ENCODE data around the gene TYMP.

TYMP gene

GRCh38 chr22:50529897-50530579, at the start of gene TYMP:
TSS of gene TYMP (minus strand) at chr22:50530012. CDS start at chr22:50529709, 303 bp downstream.
- H3K4me3 ChIP-seq (replicated peaks; ENCODE audit: low read depth, low read length): peak within 1 kb of the TSS; percentile 90
- no peaks in the 10 kb centered on the region for H3K36me3 ChIP-seq (ENCODE audit: control insufficient read depth, insufficient read depth, low read length)
- no peaks in the 10 kb centered on the region for H3K27me3 ChIP-seq (replicated peaks; ENCODE audit: control insufficient read depth, insufficient read depth, low read length)
- TF ChIP-seq CTCF (IDR thresholded peaks at IDR 0.05; ENCODE audit: insufficient read depth, low read length, poor library complexity, severe bottlenecking): no peak
- DNase-seq (ENCODE audit: extremely low read depth, insufficient read length): peak; percentile 89

GRCh38 chr22:50578776-50579310, 49.0 kb upstream of the TYMP start:
- Histone ChIP-seq H3K4me3 (replicated peaks; ENCODE audit: low read depth, low read length) (no peak overlapping the region), H3K27me3 (replicated peaks; ENCODE audit: control insufficient read depth, insufficient read depth, low read length) (no peaks in the 10 kb centered on the region), H3K36me3 (ENCODE audit: control insufficient read depth, insufficient read depth, low read length) (peaks cover 34% of the 10 kb centered on the region)
- no peak for TF ChIP-seq CTCF (IDR thresholded peaks at IDR 0.05; ENCODE audit: insufficient read depth, low read length, poor library complexity, severe bottlenecking)
- no peak for DNase-seq (ENCODE audit: extremely low read depth, insufficient read length)

GRCh38 chr22:50577987-50578775, 48.4 kb upstream of the TYMP start, which contains the start of gene CPT1B:
TSS of gene CPT1B (minus strand) at chr22:50578427. CDS start at chr22:50577915, 512 bp downstream.
- H3K27me3 ChIP-seq (replicated peaks; ENCODE audit: control insufficient read depth, insufficient read depth, low read length): no peaks in the 10 kb centered on the region
- no peak for DNase-seq (ENCODE audit: extremely low read depth, insufficient read length)
- H3K36me3 ChIP-seq (ENCODE audit: control insufficient read depth, insufficient read depth, low read length): peaks cover 34% of the 10 kb centered on the region

GRCh38 chr22:50577697-50577986, 47.8 kb upstream of the TYMP start:
- H3K27me3 ChIP-seq (replicated peaks; ENCODE audit: control insufficient read depth, insufficient read depth, low read length): no peaks in the 10 kb centered on the region
- no peak for TF ChIP-seq CTCF (IDR thresholded peaks at IDR 0.05; ENCODE audit: insufficient read depth, low read length, poor library complexity, severe bottlenecking)
- no peak for DNase-seq (ENCODE audit: extremely low read depth, insufficient read length)
- no peak overlapping the region for H3K4me3 ChIP-seq (replicated peaks; ENCODE audit: low read depth, low read length)
- peaks cover 38% of the 10 kb centered on the region for H3K36me3 ChIP-seq (ENCODE audit: control insufficient read depth, insufficient read depth, low read length)

More at GRCh38 chr22:50577987-50578775, 48.4 kb upstream of the TYMP start, which contains the start of gene CPT1B:
- no peak within 1 kb of the TSS for H3K4me3 ChIP-seq (replicated peaks; ENCODE audit: low read depth, low read length)
- no peak for TF ChIP-seq CTCF (IDR thresholded peaks at IDR 0.05; ENCODE audit: insufficient read depth, low read length, poor library complexity, severe bottlenecking)

GRCh38 chr22:50576806-50577696, 47.2 kb upstream of the TYMP start:
- DNase-seq (ENCODE audit: extremely low read depth, insufficient read length): no peak
- Histone ChIP-seq H3K4me3 (replicated peaks; ENCODE audit: low read depth, low read length) (no peak overlapping the region), H3K36me3 (ENCODE audit: control insufficient read depth, insufficient read depth, low read length) (peaks cover 40% of the 10 kb centered on the region), H3K27me3 (replicated peaks; ENCODE audit: control insufficient read depth, insufficient read depth, low read length) (no peaks in the 10 kb centered on the region)
- TF ChIP-seq CTCF (IDR thresholded peaks at IDR 0.05; ENCODE audit: insufficient read depth, low read length, poor library complexity, severe bottlenecking): no peak

Data from GM06990 (cell line).